CD4-positive, alpha-beta T cell treated with Interferon alpha-2 for 1 hour (primary cell): ENCODE results near the gene VSTM2L.
"Not testable (repeated sequence)": the region's sequence is repeated elsewhere in the genome, so short reads cannot be mapped to it uniquely, and the experiment has no call there.

Source experiments
- DNase-seq, 2 donors: peaks; one replicate each; pipeline ENCODE4 v3.0.0-alpha.2; 2020 to 2022

The VSTM2L gene

DNA sequence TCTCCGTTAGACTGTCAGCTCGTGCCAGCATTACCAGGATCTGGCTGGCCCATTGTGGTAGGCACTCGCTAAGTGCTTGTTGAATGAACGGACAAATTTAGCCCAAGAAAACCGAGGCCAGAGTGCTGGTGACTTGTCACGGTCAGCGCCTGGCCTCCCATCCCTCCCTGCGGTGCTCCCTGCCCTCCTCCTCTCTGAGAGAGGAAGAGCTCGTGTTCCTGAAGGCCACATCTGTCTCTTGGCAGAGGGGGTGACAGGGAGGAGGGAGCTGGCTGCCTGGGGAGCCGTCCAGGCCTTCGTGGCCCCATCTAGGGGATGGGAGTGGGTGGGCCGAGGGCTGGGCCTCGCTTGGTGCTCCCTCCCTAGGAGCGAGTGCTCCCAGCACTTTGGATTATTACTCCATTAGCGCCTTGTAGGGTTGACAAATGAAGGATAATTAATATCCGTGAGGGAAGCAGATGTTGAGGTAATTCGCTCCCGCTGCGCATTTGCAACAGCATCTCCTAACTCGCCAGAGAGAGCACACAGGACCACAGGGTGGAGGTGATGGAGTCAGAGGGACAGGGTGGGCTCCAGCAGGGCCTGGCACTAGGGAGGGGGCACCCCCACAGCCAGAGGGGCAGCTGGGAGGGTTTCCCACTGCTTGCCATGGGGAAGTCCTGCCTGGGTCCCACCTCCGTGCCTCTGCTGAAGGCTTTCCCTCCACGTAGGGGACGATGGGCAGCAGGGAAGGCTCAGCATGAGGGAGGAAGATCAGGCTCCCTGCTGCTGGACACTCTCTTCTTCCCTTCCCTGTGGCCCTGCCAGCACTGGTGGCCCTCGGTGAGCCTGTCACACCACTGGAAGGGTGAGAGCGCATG lies 37.0 kb downstream of the VSTM2L start:
- DNase-seq: no peak

DNA sequence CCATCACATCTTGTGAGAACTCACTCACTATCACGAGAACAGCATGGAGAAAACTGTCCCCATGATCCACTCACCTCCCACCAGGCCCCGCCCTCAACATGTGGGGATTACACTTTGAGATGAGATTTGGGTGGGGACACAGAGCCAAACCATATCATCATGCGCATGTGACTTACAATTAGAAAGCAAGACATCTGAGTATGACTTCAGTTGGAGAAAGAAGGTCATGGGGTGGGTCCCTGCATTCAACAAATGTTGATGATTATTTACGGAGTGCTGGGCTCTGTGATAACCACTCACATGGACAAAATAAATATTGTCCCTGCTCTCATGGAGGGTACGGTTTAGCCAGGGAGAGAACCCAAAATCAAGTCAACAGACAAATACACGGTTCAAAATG lies 37.9 kb downstream of the VSTM2L start:
- DNase-seq: no peak

DNA sequence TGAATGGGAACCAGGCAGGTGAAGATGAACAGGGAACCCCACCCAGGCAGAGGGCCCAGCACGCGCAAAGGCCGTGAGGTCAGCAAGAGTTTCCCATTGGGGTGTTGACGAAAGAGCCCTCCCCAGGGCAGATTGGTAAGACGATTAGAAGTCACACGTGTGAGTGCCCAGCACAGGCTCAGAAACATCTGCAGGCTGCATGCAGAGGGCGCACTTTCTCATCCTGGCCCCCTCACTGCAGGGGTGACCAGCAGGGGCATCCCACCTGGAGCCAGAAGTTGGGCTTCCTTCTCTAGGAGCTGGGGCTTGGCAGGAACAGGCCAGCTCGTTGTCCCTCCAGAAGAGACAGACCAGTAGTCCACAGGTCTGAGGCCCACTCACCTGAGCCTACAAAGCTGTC lies 38.4 kb downstream of the VSTM2L start:
- no peak for DNase-seq

DNA sequence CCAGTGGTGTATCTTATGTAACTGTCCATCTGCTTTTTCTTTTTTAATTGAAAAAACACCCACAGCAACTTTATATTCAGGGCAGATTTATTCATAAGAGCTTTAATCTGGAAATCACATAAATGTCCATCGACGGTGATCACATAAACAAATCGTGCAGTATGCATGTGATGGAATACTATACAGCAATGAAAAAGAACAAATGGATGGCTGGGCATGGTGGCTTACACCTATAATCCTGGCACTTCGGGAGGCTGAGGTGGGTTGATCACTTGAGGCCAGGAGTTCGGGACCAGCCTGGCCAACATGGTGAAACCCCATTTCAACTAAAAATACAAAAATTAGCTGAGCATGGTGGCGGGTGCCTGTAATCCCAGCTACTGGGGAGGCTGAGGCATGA lies 39.1 kb downstream of the VSTM2L start:
- no peak for DNase-seq

DNA sequence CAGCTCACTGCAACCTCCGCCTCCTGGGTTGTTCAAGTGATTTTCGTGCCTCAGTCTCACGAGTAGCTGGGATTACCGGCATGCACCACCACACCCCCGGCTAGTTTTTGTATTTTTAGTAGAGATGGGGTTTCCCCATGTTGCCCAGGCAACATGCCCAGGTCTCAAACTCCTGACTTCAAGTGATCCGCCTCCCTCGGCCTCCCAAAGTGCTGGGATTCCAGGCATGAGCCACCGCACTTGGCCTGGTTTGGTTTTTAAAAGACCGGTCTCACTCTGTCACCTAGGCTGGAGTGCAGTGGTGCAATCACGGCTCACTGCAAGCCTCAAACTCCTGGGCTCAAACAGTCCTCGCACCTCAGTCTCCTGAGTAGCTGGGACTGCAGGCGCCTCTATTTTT lies 40.1 kb downstream of the VSTM2L start:
- no peak for DNase-seq

DNA sequence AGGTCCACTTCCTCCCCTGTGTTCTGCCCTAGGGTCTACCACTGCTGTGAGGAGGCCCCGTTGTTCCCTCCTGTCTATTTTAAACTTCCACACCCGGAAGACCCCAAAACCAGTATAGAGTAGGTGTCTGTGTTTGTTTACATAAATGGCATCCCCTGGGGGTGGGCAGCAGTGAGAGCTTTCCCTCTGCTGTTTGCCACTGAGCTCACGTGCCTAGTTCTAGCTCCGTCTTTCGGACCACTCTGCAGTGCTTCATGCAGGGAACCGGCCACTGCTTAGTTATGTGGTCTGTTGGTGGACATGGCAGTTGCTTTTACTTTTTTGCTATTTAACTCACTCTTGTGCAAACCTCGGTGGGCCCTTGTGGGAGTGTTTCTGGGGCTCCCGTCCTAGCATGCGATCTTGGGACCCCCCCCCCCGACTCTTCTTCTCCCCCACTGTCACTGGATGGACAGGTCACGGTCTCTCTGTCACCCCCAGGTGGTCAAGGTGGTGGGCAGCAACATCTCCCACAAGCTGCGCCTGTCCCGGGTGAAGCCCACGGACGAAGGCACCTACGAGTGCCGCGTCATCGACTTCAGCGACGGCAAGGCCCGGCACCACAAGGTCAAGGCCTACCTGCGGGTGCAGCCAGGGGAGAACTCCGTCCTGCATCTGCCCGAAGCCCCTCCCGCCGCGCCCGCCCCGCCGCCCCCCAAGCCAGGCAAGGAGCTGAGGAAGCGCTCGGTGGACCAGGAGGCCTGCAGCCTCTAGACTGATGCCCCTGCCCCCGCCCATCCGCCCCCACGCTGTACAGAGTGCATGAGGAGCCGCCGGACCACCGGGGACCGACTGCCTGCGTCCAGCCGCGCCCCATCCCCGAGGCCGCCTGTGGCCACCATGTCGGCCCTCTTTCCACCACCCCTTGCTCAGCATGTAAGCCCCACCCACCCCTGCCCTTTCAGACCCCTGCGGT lies 40.9 kb downstream of the VSTM2L start:
- no peak for DNase-seq

DNA sequence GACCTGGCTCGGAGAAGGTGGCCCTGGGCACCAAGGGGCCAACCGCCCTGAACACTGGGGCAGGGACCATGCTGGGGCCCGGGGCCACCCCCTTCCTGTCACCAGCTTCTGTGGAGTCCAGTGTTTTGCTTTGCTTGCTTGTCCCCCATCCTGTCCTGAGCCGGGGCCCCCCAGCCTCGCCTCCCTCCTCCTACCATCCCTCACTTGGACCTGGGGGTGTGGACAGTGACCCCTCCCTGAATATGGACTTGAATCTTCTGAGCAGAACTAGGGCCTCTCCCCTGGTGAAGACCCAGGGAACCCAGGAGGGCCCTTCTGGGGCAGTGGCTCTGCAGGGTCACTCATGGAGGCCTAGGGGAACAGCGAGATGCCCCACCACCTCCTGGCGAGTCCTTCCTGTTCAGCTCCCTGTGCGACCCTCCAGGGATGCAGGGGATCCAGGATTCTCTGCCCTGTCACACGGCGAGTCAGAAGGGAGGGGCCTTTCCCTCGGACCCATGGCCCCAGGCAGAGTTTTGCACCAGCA lies 41.6 kb downstream of the VSTM2L start:
- no peak for DNase-seq

DNA sequence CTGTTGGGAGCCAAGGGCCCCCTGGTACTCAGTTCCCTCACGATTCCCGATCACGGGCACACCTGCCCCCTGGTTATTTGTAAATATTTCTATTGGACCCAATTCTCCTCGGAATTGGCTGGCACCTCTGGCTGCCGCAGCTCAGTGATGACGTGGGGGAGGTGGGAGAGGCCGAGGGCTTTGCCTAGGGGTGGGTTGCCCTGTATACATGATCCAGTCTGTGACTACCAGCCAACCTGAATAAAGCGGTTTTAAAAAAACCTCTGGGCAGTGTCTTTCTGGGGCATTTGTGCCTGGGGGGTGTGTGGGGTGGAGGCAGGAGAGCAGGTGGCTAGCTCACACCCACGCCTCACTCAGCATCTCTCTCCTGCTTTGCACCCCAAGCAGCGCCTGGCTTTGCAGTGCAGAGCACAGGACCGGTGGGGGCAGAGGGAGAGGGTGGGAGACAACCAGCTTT lies 42.2 kb downstream of the VSTM2L start:
- DNase-seq: no peak

DNA sequence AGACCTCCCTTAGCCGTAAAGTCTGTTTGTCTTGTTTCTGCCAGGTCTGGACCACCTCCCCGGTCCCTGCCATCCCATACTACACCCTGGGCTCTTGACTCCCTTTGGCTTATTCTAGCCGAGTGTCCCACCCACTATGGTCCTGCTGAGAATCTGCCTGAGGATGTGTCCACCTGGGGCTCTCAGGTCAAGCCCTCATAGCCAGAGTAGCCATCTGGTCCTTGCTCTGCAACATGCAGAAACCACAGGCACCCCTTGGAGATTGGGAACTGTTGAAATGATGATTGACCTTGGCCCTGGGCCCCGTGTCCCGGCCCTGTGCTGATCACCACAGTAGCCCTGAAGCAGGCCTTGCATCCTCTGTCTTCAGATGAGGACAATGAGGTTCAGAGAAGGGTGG lies 44.0 kb downstream of the VSTM2L start:
- no peak for DNase-seq

DNA sequence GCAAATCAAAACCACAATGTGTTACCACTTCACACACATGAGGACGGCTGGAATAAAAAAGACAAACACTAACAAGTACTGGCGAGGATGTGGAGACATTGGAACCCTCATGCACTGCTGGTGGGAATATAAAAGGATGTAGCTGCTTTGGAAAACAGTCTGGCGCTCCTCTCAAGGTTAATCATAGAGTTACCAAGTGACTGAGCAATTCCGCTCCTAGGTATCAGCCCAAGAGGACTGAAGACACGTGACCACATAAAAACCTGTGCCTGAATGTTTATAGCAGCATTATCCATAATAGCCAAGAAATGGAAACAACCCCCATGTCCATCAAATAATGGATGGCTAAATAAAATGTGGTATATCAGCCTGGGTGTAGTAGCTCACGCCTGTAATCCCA lies 45.0 kb downstream of the VSTM2L start:
- no peak for DNase-seq

DNA sequence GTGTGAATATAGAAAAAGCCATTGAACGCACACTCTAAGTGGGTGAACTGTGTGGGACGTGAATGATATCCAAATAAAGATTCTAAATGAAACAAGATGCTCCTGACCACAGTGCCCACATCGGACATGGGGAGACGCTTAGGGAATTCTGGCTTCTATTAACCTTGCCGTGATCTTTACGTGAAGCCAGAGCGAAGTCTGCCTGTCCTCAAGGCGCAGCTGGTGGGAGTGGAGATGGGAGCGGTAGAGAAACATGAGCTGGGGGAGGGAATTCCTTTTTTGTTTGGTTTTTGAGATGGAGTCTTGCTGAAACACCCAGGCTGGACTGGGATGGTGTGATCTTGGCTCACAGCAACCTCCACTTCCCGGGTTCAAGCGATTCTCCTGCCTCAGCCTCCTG lies 46.0 kb downstream of the VSTM2L start:
- no peak for DNase-seq

DNA sequence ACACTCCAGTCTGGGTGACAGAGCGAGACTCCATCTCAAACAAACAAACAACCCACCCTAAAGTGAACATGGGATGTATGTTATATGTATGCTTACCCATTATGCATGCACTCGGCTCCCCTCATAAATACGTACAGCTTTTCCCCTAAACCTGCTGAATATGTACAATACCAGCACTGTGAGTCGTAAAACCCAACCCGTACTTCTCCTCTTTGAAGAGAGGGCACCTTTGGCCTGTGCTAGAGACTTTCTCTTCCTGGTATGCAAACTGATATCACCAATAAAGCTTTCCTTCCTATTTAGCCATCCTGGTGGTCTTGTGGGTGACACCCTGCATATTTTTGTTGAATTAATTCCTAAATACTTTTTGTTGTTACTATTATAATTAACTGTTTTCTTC lies 51.3 kb downstream of the VSTM2L start:
- no peak for DNase-seq

DNA sequence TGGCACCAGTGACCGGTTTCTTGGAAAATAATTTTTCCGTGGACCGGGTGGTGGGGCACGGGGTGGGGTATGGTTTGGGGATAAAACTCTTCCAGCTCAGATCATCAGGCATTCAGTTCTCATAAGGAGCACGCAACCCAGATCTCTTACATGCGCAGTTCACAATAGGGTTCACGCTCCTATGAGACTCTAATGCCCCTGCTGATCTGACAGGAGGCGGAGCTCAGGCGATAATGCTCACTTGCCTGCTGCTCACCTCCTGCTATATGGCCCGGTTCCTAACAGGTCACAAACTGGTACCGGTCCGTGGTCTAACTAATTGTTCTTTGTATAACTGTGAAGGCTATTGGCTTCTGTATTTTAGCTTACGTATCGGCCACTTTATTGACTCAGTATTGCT lies 51.7 kb downstream of the VSTM2L start:
- DNase-seq: no peak

DNA sequence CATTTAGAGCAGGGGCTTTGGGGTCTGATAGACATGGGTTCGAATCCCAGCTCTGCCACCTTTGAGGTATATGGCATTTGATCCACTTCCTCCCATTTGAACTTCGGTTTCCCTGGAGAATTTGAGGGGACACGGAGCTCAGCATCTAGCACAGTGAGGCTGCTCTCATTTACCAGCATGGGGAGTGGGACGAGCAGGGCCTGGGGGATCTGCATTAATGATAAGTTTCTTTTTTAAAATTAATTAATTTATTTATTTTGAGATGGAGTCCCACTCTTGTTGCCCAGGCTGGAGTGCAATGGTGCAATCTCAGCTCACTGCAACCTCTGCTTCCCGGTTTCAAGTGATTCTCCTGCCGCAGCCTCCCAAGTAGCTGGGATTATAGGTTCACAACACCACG lies 52.6 kb downstream of the VSTM2L start:
- no peak for DNase-seq

DNA sequence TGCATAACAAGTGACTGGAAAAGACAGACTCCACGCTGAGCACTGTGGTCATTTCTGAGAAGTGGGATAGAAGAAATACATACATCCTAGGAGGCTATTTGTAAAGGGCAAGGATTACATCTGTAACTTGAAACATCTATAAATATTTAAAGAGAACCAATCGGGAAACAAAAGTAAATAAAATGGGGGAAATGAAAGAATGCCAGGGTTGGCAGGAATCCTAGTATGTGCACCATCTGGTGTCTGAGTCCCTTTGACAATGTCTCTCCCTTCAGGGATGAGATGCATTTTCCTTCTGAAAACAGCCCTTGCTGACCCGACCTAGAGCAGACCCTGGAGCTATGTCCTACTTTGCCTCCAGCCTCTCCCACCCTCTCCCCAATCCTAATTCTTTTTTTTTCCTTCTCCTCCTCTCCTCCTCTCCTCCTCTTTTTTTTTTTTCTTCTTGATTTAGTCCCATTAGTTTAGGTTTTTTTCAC lies 53.2 kb downstream of the VSTM2L start:
- no peak for DNase-seq

DNA sequence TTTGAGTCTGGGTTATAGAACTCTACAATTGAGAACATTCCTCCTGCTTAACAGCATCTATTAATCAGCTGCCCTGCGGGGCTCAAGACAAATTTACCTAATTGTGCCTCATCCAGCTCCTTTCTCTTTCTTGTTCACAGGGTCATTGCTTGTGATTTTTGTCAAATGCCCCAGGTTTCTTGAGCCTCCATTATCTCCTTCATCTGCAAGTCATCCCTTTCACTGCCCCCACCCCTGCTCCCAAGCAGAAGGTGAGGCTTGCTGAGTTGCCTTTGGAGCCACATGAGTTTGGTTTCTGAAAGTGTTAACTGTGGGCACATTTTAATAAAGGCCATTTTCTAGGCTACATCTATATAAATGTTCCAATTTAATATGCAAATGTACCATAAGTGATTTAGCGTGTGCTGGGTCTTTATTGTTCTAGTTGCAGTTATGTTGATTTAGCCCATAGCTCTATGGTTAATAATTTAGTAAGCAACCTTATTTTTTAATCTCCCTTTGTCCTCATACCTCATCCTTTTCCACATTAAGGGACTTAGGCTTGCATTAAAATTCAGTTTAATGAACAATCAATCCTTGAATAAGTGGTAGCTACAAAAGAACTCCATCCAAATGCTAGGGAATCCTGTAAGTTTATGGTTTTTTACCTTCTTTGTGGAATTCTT lies 56.1 kb downstream of the VSTM2L start:
- no peak for DNase-seq

DNA sequence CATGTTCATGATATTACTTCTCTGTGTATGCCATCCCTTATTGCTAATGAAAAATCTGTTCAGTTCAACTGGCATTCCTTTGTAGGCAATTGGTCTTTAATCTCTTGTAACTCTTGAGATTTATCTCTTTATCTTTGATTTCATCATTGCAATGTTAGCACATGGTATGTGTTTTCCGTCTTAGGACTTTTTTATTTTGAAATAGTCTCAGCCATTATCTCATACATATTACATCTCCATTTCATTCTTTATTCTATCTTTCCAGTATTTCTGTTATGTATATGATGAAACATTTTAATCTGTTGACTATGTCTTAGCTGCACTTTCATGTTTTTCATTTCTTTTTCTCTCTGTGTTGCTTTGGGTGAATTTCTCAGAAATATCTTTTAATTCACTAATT lies 58.1 kb downstream of the VSTM2L start:
- no peak for DNase-seq

DNA sequence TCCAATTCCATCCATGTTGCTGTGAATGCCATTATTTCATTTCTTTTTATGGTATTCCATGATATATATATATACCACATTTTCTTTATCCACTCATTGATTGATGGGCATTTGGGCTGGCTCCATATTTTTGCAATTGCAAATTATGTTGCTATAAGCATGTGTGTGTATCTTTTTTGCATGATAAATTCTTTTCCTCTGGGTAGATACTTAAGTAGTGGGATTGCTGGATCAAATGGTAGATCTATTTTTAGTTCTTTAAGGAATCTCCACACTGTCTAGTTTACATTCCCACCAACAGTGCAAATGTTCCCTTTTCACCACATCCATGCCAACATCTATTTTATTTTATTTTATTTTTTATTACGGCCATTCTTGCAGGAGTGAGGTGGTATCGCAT lies 60.6 kb downstream of the VSTM2L start:
- not testable (repeated sequence) for DNase-seq

DNA sequence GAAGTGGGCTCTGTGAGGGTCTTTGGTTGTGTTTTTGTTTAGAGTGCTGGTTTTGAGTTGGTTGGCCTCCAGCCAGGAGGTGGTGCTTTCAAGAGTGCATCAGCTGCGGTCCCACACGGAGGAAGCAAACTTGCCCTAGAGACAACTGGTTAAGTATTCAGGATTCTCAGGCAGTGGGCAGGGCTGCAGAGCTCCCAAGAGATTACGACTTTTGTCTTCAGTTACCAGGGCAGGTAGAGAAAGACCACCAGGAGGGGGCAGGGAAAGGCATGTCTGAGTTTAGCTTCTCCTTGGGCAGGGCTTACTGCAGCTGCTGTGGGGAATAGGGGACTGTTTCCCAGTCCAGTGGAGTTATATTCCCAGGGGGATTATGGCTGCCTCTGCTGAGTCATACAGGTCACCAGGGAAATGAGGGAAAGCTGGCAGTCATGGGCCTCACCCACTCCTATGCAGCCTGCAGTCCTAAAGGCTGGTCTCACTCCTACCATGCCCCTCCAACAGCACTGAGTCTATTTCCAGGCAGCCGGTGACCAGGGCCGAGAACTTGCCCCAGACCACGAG lies 66.0 kb downstream of the VSTM2L start:
- no peak for DNase-seq

DNA sequence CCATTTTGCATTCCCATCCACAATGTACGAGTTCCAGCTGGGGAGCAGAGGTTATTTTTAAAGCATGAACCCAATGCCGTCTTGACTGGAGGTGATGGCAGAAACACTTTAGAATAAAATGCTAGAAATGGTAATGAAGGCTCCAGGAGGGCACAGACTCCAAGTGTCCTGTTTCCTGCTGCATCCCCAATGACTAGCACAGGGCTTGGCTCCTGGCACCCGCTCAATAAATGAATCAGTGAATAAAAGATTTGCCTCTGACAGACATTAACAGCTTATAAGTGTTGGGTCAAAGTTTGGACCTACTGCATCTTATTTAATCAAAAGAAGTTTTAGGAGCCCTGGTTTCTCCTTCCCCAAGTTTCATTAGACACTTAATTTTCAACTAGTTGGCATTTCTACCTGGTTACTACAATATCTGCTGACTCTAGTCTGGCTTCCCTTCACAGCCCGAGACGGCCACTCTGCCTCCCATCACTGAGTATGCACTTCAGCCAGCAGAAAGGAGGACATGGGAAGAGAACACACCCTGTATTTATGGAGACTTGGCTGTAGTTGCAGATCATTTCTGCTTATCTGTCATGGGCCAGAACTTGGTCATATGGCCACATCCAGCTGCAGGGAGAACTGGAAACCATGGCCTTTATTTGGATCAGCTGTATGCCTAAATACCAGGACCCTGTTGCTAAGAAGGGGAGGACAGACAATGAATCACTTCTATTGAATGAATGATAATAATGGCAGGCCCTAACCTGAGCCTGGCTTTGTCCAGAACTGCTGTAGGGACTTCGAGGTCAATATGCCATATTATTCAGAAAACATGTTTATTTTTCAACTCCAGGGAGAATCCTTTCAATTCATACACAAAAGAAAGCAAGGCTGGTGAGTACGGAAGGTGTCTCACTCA lies 67.3 kb downstream of the VSTM2L start:
- DNase-seq: no peak

DNA sequence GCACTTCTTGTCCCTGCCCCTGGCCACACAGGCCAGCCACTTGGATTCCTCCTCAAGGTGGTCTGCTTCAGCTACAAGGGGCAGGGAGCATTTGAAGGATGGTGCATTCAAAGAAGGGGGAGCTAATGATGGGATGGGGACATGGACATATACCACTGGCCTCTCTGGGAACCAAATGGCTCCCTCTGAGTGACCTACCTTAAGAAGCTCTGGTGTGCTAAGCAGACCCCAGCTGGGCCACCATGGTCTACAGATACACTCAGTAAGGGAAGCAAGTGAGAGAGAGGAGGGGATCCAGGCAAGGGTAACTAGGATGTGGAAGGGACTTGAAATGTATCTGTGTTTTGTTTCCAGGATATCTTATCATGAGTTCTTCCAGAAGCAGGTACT lies 67.9 kb downstream of the VSTM2L start:
- no peak for DNase-seq
